K562 (cell line): ENCODE measurements around the gene IFT25. TPM values are rescaled to one million over a fixed set of nuclear protein-coding genes. Genes with fewer than 3 reads are reported as not detected.

Experiments
- ATAC-seq: fragments of 200-7000 bp; cut with Tn5 transposase; 3 replicates; pipeline ENCODE4 v1.9.1; 2020; ENCODE audit warnings: moderate library complexity
- BruUV-seq: library from RNA; stranded (reverse); fragments of 400-500 nt; replicated peaks from 2 replicates; lab custom pipeline; 2021; lab: Mats Ljungman, UMichigan
- CTCF ChIA-PET: fragments of 300-600 bp; formaldehyde crosslinking; extraction: SDS; loops from one replicate; lab custom pipeline; 2021; ENCODE audit warnings: low intra/inter-chr PET ratio; lab: Yijun Ruan, JAX
- POLR2A ChIA-PET: fragments of 300-600, 350-650 bp; sonication (Branson Sonifier 250); formaldehyde crosslinking; extraction: SDS; loops from one replicate; lab custom pipeline; 2021; ENCODE audit warnings: antibody characterized with exemption, inconsistent platforms; lab: Yijun Ruan, JAX
- DNase-seq, 4 experiments: peaks; one replicate each; pipeline versions ENCODE4 v3.0.0 to v3.0.0-alpha.2; 2011 to 2018; ENCODE audit warnings: low spot score in 3 of 4, mixed read lengths in 3 of 4; ENCODE audit errors: extremely low read depth in 1 of 4
- FAIRE-seq: peaks from 2 replicates; lab custom pipeline; 2011; peaks lifted over from hg19 to GRCh38; lab: Jason Lieb, UNC
- H2AFZ ChIP-seq: 2 replicates; pipeline ENCODE4 v1.6.0; 2011; ENCODE audit warnings: low read depth, low read length, control low read depth, inconsistent platforms
- H3K27ac ChIP-seq: fragments of 200-600 bp; 3 replicates; pipeline ENCODE4 v1.8.0; 2011; ENCODE audit warnings: low read depth, mild to moderate bottlenecking, control low read depth, inconsistent platforms, low read length, moderate library complexity, mixed read lengths; ENCODE audit errors: extremely low read depth
- H3K27me3 ChIP-seq, 2 experiments: fragments of 300-600 bp in 1 of 2; 2 replicates in 1 of 2; 3 replicates in 1 of 2; pipeline versions ENCODE4 v1.6.0 to v1.8.0; 2011; ENCODE audit warnings: inconsistent platforms in 2 of 2, low read length in 2 of 2, mild to moderate bottlenecking in 1 of 2, mixed read lengths in 1 of 2, moderate library complexity in 1 of 2; ENCODE audit not compliant: control insufficient read depth in 2 of 2, insufficient read depth in 2 of 2
- H3K36me3 ChIP-seq: fragments of 300-600 bp; 3 replicates; pipeline ENCODE4 v1.8.0; 2011; ENCODE audit warnings: mild to moderate bottlenecking, low read length, inconsistent platforms; ENCODE audit not compliant: control insufficient read depth, insufficient read depth
- H3K4me1 ChIP-seq, 2 experiments: fragments of 200-600 bp in 1 of 2; replicated peaks in 1 of 2; 2 replicates in 1 of 2; 3 replicates in 1 of 2; pipeline versions ENCODE4 v1.5.1 to v1.8.0; 2011; ENCODE audit warnings: inconsistent platforms in 2 of 2, low read length in 2 of 2, mild to moderate bottlenecking in 1 of 2, mixed read lengths in 1 of 2, moderate library complexity in 1 of 2; ENCODE audit not compliant: control insufficient read depth in 2 of 2, insufficient read depth in 2 of 2
- H3K4me2 ChIP-seq: 2 replicates; pipeline ENCODE4 v1.6.1; 2011; ENCODE audit warnings: low read length, control low read depth, inconsistent platforms, mixed read lengths; ENCODE audit not compliant: insufficient read depth
- H3K4me3 ChIP-seq: fragments of 200-600 bp; sonication (generic), shearing (Covaris generic); 2 replicates; pipeline ENCODE4 v1.5.1; 2016; ENCODE audit warnings: control low read depth, inconsistent platforms
- H3K79me2 ChIP-seq: fragments of 200-600 bp; 3 replicates; pipeline ENCODE4 v1.8.0; 2011; ENCODE audit warnings: low read length, inconsistent platforms; ENCODE audit not compliant: control insufficient read depth, insufficient read depth
- H3K9ac ChIP-seq, 2 experiments: 2 replicates each; pipeline versions ENCODE4 v1.6.0 to v1.6.1; 2011; ENCODE audit warnings: low read depth in 2 of 2, low read length in 2 of 2, control low read depth in 1 of 2, inconsistent platforms in 1 of 2, mild to moderate bottlenecking in 1 of 2, mixed read lengths in 1 of 2; ENCODE audit not compliant: insufficient read depth in 1 of 2
- H3K9me1 ChIP-seq: one replicate; pipeline ENCODE4 v1.6.0; 2011; ENCODE audit warnings: inconsistent platforms, mild to moderate bottlenecking, low read length, moderate library complexity; ENCODE audit not compliant: control insufficient read depth, insufficient read depth
- H3K9me3 ChIP-seq: replicated peaks from 2 replicates; pipeline ENCODE4 v1.5.1; 2011; ENCODE audit warnings: low read depth, low read length, inconsistent platforms; ENCODE audit not compliant: control insufficient read depth, insufficient read depth
- H4K20me1 ChIP-seq: replicated peaks from 2 replicates; pipeline ENCODE4 v1.6.1; 2011; ENCODE audit warnings: low read length, inconsistent platforms, mixed read lengths; ENCODE audit not compliant: control insufficient read depth, insufficient read depth
- BCOR ChIP-seq: fragments of 450-650 bp; IDR thresholded peaks from 2 replicates; pipeline ENCODE4 v1.6.1; 2016
- CEBPB ChIP-seq: fragments of 450-650 bp; IDR thresholded peaks from 2 replicates; pipeline ENCODE4 v1.6.1; 2016; ENCODE audit warnings: missing genetic modification characterization, missing compliant biosample characterization
- CEBPG ChIP-seq, 3 experiments: fragments of 200-800 bp in 1 of 3; sonication (Bioruptor generic) in 1 of 3; sonication (generic) in 1 of 3; formaldehyde crosslinking in 1 of 3; IDR thresholded peaks in 2 of 3; conservative IDR thresholded peaks in 1 of 3; 2 replicates each; pipeline versions ENCODE4 v1.6.1 to v1.8.0; 2016 to 2022; ENCODE audit warnings: missing compliant biosample characterization in 2 of 3, missing genetic modification characterization in 2 of 3, mild to moderate bottlenecking in 1 of 3, missing genetic modification reagents in 1 of 3
- ELF2 ChIP-seq: fragments of 250-450 bp; sonication (Bioruptor Pico); IDR thresholded peaks from 2 replicates; pipeline ENCODE4 v1.5.0; 2021; ENCODE audit warnings: mild to moderate bottlenecking
- ESRRA ChIP-seq: fragments of 450-650 bp; IDR thresholded peaks from 2 replicates; pipeline ENCODE4 v1.6.1; 2014; ENCODE audit warnings: low read depth, mild to moderate bottlenecking, moderate library complexity, borderline replicate concordance
- FOXA1 ChIP-seq: fragments of 450-650 bp; IDR thresholded peaks from 2 replicates; pipeline ENCODE4 v1.6.1; 2016; ENCODE audit warnings: mild to moderate bottlenecking, borderline replicate concordance
- FOXA3 ChIP-seq, 2 experiments: fragments of 450-650 bp in 1 of 2; sonication (generic) in 1 of 2; formaldehyde crosslinking; IDR thresholded peaks in 1 of 2; conservative IDR thresholded peaks in 1 of 2; 2 replicates each; pipeline versions ENCODE4 v1.4.0 to v1.8.0; 2020 to 2022; ENCODE audit warnings: mild to moderate bottlenecking in 2 of 2, missing genetic modification reagents in 1 of 2
- MTA3 ChIP-seq: fragments of 450-650 bp; formaldehyde crosslinking; IDR thresholded peaks from 2 replicates; pipeline ENCODE4 v1.6.1; 2017; ENCODE audit warnings: mild to moderate bottlenecking, borderline replicate concordance
- MTF1 ChIP-seq: fragments of 250-450 bp; sonication (Bioruptor Pico); IDR thresholded peaks from 2 replicates; pipeline ENCODE4 v1.9.0; 2021; ENCODE audit warnings: moderate library complexity, mild to moderate bottlenecking, inconsistent platforms, borderline replicate concordance
- PTTG1 ChIP-seq: fragments of 450-650 bp; IDR thresholded peaks from 2 replicates; pipeline ENCODE4 v1.6.1; 2016; ENCODE audit warnings: low read depth, mild to moderate bottlenecking, missing genetic modification characterization, missing compliant biosample characterization
- RBM25 ChIP-seq: fragments of 200-400 bp; formaldehyde crosslinking; IDR thresholded peaks from 2 replicates; pipeline ENCODE4 v1.6.1; 2018; ENCODE audit warnings: low read length, low read depth, moderate library complexity; ENCODE audit not compliant: severe bottlenecking
- RBM34 ChIP-seq: fragments of 200-400 bp; formaldehyde crosslinking; IDR thresholded peaks from 2 replicates; pipeline ENCODE4 v1.6.1; 2018; ENCODE audit warnings: low read length, borderline replicate concordance; ENCODE audit not compliant: insufficient read depth
- SMARCA4 ChIP-seq: fragments of 450-650 bp; IDR thresholded peaks from 2 replicates; pipeline ENCODE4 v1.6.1; 2016
- TCF7 ChIP-seq: sonication (generic); IDR thresholded peaks from 2 replicates; pipeline ENCODE4 v1.6.1; 2016; ENCODE audit warnings: antibody characterized with exemption, borderline replicate concordance
- ZBTB17 ChIP-seq: fragments of 450-650 bp; formaldehyde crosslinking; IDR thresholded peaks from 2 replicates; pipeline ENCODE4 v1.4.0; 2020; ENCODE audit warnings: mild to moderate bottlenecking
- ZNF197 ChIP-seq: fragments of 200-800 bp; sonication (Bioruptor generic); IDR thresholded peaks from 2 replicates; pipeline ENCODE4 v1.6.1; 2016; ENCODE audit warnings: low read depth, missing genetic modification characterization, missing compliant biosample characterization
- ZNF436 ChIP-seq: fragments of 250-450, 450-650 bp; sonication (Bioruptor Pico); formaldehyde crosslinking; IDR thresholded peaks from 2 replicates; pipeline ENCODE4 v1.7.0; 2020; ENCODE audit warnings: mild to moderate bottlenecking
- WGBS: fragments of 100-300 bp; shearing (Covaris generic); methylation state at CpG from one replicate; pipeline ENCODE4 v1.1.6; 2016; ENCODE audit warnings: low coverage, mixed read lengths; ENCODE audit not compliant: insufficient coverage; ENCODE audit errors: missing lambda C conversion rate; 5-methylcytosine and 5-hydroxymethylcytosine counted together
- in situ Hi-C: fragments of 300-500 bp; cut with MboI; formaldehyde crosslinking; loops from 4 replicates; pipeline ENCODE4 v1.15.0; 2018; ENCODE audit warnings: inconsistent platforms, mixed read lengths
- intact Hi-C: fragments of 100-400 bp; cut with micrococcal nuclease; formaldehyde crosslinking; loops from 2 replicates; pipeline ENCODE4 v1.14.2; 2022
- polyA plus RNA-seq, 8 experiments: library from polyadenylated mRNA; depleted of rRNA in 4 of 8; stranded (reverse) in 5 of 8; unstranded in 3 of 8; fragments of >200 nt; fragmentation: Nextera tagmentation in 2 of 8; fragmentation: Illumina TruSeq in 1 of 8; extraction: Ambion mirVana in 2 of 8; extraction: Trizol in 1 of 8; gene quantifications; 2 replicates each; pipeline versions ENCODE4 v1.2.1 to v1.2.3, GENCODE V29; 2011 to 2014; ENCODE audit warnings: inconsistent platforms in 1 of 8, missing spikeins in 1 of 8
- total RNA-seq, 7 experiments: library from RNA; depleted of rRNA in 6 of 7; stranded (reverse); fragments of >200 nt in 6 of 7; fragmentation: Illumina TruSeq in 2 of 7; extraction: Trizol in 2 of 7; gene quantifications; 2 replicates each; pipeline versions ENCODE4 v1.2.1 to v1.2.3, GENCODE V29; 2011 to 2021; ENCODE audit warnings: low replicate concordance in 1 of 7

Gene IFT25
- total and polyA plus RNA-seq, 9 of the 15 experiments (the other 6 are each of a cell fraction or from before 2014, with no cell fraction given), result 93.6 to 209 (median 167) TPM

- H3K9me3 ChIP-seq, result no peaks in the 10 kb centered on the region
- FAIRE-seq, result no peak
- H3K79me2 ChIP-seq, result peaks cover 6% of the 10 kb centered on the region; the same call in 1 of the 3 replicates
- no peak overlapping the region for H2AFZ ChIP-seq
- intact Hi-C loops (loop anchor here (10.0 kb wide), 1 partner anchor 192 kb away; no protein-coding TSS in a partner anchor), in situ Hi-C loops (no loop called here)
- peaks cover 0 to 16% of the 10 kb centered on the region in 2 experiments; a peak in 3 of 5 replicates for H3K4me1 ChIP-seq
- TF ChIP-seq MTA3 (no peak), SMARCA4 (no peak), ELF2 (0 out of 2 replicates have a peak, but pooled peaks have one; percentile 30), PTTG1 (tag) (no peak), RBM34 (no peak), RBM25 (peak; percentile 65), FOXA1 (peak; percentile 41; the same call in 1 of the 2 replicates), MTF1 (CRISPR knock-in tag) (no peak), TCF7 (no peak), ESRRA (peak; percentile 93), CEBPG (CRISPR knock-in tag; IDR thresholded peaks at IDR 0.05) (no peak), CEBPG (tag; conservative IDR thresholded peaks at IDR 0.05 in 1 of 2, IDR thresholded peaks at IDR 0.05 in 1 of 2) (peak in 1 of 2 experiments; percentile 37; a peak in 2 of 4 replicates), ZNF436 (no peak), ZBTB17 (CRISPR knock-in tag) (peak; percentile 65; the same call in 1 of the 2 replicates), ZNF197 (CRISPR knock-in tag) (no peak), FOXA3 (CRISPR knock-in tag; conservative IDR thresholded peaks at IDR 0.05 in 1 of 2, IDR thresholded peaks at IDR 0.05 in 1 of 2) (peak; percentile 65 to 72; a peak in 2 of 4 replicates), BCOR (peak; percentile 58; the same call in 1 of the 2 replicates), CEBPB (tag) (peak; percentile 77)
- no TSS peak for BruUV-seq
- peak overlapping the region; percentile 14; the same call in 1 of the 2 replicates for H3K4me2 ChIP-seq
- no peaks in the 10 kb centered on the region for H3K27me3 ChIP-seq
- H3K36me3 ChIP-seq, result peaks cover 80% of the 10 kb centered on the region
- WGBS, result 68% methylated on average over 3 of the region's 3 CpGs
- H4K20me1 ChIP-seq, result no peaks in the 10 kb centered on the region
- peak overlapping the region; percentile 45 for H3K27ac ChIP-seq
- no peak overlapping the region for H3K4me3 ChIP-seq
- no peaks in the 10 kb centered on the region for H3K9me1 ChIP-seq
- POLR2A ChIA-PET, result interaction anchor here (0.9 to 1.2 kb wide), 4 partner anchors 11 to 60 kb away, joined by 3 to 5 read pairs (median 4); partner anchors contain the start of gene IFT25
- CTCF ChIA-PET, result no interaction called here
- ATAC-seq, result peak; percentile 27
- H3K9ac ChIP-seq, result peak overlapping the region in 1 of 2 experiments; percentile 13; a peak in 1 of 4 replicates
- no peak for DNase-seq
Measured at GRCh38 chr1:53956308-53957168, 11.0 kb upstream of the IFT25 start.
